SK-N-MC (cell line): ENCODE measurements around the gene CXCR3.

ENCODE experiments used
- DNase-seq: peaks from one replicate; pipeline ENCODE4 v3.0.0-alpha.2; 2011; ENCODE audit warnings: low read depth, low spot score
- H3K27ac ChIP-seq: fragments of 200-600 bp; sonication (generic); 2 replicates; pipeline ENCODE4 v1.5.1; 2016; ENCODE audit warnings: mixed run types
- H3K36me3 ChIP-seq: fragments of 200-600 bp; sonication (generic); 2 replicates; pipeline ENCODE4 v1.6.1; 2017; ENCODE audit warnings: antibody characterized with exemption, low read length, mixed read lengths; ENCODE audit not compliant: insufficient read depth
- H3K4me3 ChIP-seq: fragments of 200-600 bp; sonication (generic); 2 replicates; pipeline ENCODE4 v1.5.1; 2016
- H3K9ac ChIP-seq: fragments of 200-600 bp; sonication (generic); 2 replicates; pipeline ENCODE4 v1.8.0; 2017; ENCODE audit warnings: mixed run types, mixed read lengths; ENCODE audit not compliant: insufficient read length
- H3K9me3 ChIP-seq: fragments of 200-600 bp; sonication (generic); 2 replicates; pipeline ENCODE4 v1.6.1; 2017; ENCODE audit warnings: low read depth, mild to moderate bottlenecking, antibody characterized with exemption, low read length, moderate library complexity, mixed read lengths
- EZH2 ChIP-seq: fragments of 200-600 bp; sonication (generic); IDR thresholded peaks from one replicate; pipeline ENCODE4 v1.6.1; 2017; ENCODE audit warnings: antibody characterized with exemption
- FOXP2 ChIP-seq: optimal IDR thresholded peaks from 2 replicates; pipeline ENCODE3; 2011; ENCODE audit warnings: mild to moderate bottlenecking, moderate library complexity; ENCODE audit not compliant: insufficient read depth; ENCODE audit errors: extremely low read length, control extremely low read depth
- POLR2AphosphoS5 ChIP-seq: IDR thresholded peaks from 2 replicates; pipeline ENCODE4 v1.6.1; 2012; ENCODE audit warnings: mild to moderate bottlenecking, low read depth, low read length, borderline replicate concordance

The CXCR3 gene

DNA sequence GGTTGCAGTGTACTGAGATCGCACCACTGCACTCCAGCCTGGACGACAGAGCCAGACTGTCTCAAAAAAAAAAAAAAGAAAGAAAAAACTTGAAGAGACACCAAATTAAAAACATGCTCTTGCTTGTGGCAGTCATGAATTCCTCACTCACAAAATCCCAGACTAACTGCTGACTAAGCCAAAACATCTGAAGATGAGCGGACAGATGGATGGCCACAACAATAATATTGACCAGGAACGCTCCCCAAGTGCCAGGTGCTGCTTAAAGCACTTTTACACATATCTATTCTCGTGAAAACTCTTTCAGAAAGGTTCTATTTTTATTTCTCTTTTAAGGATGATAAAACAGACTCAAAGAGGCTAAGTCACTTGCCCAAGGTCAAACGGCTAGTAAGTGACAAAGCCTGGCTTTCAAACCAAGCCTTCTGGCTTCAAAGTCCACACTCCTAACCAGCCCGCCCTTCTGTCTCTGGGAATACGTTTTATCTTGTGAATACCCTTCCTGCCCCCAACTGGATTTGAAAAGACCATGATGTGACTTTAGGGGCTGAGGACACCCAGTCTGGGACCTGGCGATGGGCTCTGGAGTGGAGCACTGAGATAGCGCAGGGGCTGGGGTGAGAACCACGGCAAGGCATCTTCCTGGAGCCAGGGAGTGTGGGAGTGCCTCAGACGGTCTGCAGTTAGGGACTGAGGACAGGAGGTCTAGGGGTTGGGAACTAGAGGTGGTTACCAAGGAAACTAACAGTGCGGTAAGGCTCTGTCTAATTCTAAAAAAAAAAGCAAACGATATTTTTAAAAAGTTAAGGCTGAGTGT is 9.5 kb upstream of the CXCR3 start:
- H3K9me3 ChIP-seq = no peaks in the 10 kb centered on the region

DNA sequence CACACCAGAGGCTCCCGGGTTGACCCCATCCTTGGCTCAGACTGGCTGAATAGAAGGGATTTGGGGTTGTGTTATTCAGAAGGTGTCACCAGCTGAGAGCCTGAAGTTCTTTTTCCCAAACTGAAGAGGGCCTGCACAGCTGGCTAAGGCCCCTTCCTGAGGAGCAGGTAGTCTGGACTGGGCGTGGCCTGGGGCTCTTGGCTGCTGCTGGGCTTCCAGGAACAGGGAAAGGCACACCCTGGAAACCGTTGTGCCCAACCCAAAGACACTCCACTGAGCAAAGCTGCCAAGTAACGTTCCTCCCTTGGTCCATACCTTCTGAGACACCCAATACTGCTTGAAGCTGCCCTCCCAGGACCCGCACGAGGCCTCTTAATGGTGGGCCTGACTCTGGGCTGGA is 8.3 kb upstream of the CXCR3 start:
- no peak overlapping the region for H3K27ac ChIP-seq
- H3K9ac ChIP-seq = no peak overlapping the region
- no peak for DNase-seq
- no peaks in the 10 kb centered on the region for H3K9me3 ChIP-seq
- H3K4me3 ChIP-seq = no peak overlapping the region
- no peaks in the 10 kb centered on the region for H3K36me3 ChIP-seq
- TF ChIP-seq EZH2 (no peak), FOXP2 (no peak), POLR2AphosphoS5 (no peak)

More for the DNA sequence above, 9.5 kb upstream of the CXCR3 start:
- Histone ChIP-seq H3K9ac (no peak overlapping the region), H3K27ac (no peak overlapping the region), H3K36me3 (no peaks in the 10 kb centered on the region), H3K4me3 (no peak overlapping the region)
- DNase-seq = no peak
- TF ChIP-seq FOXP2 (no peak), POLR2AphosphoS5 (no peak), EZH2 (no peak)

DNA sequence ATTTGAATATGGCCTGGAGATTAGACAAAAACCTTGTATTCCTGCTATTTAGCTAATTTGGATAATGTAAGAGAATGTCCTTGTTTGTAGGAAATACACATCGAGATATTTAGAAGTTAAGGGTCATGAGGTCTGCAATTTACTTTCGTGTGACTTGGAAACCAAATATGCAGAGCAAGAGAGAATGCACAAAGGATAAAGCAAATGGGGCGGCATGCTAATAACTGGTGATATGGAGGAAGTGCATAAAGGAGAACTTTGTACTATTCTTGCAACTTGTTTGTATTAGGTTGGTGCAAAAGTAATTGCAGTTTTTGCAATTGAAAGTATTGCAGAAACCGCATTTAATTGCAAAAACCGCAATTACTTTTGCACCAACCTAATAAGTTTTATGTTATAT is 7.2 kb upstream of the CXCR3 start:
- Histone ChIP-seq H3K27ac (no peak overlapping the region), H3K4me3 (no peak overlapping the region), H3K9ac (no peak overlapping the region), H3K36me3 (no peaks in the 10 kb centered on the region), H3K9me3 (no peaks in the 10 kb centered on the region)
- no peak for DNase-seq
- TF ChIP-seq FOXP2 = no peak
- TF ChIP-seq POLR2AphosphoS5 = no peak
- TF ChIP-seq EZH2 = no peak

DNA sequence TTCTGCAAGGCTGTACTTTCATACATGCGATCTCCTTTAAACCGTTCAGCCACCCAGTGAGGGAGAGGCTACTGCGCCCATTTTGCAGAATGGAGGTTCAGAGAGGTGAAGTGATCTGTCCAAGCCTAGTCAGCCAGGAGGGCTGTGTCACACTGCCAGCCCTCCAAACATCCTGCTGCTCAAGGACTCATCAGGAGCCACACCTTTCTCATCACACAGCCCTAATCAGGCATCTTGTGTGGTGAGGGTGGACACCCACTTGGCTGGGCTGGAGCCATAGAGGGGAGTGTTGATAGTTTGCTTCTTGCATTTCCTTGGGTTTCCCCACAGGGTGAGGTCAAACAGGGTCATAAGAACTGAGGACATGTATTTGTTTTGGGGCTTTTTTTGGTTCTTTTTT is 5.4 kb upstream of the CXCR3 start:
- Histone ChIP-seq H3K4me3 (no peak overlapping the region), H3K9me3 (no peaks in the 10 kb centered on the region), H3K9ac (no peak overlapping the region), H3K27ac (no peak overlapping the region), H3K36me3 (no peaks in the 10 kb centered on the region)
- no peak for DNase-seq
- TF ChIP-seq POLR2AphosphoS5 (no peak), EZH2 (no peak), FOXP2 (no peak)

DNA sequence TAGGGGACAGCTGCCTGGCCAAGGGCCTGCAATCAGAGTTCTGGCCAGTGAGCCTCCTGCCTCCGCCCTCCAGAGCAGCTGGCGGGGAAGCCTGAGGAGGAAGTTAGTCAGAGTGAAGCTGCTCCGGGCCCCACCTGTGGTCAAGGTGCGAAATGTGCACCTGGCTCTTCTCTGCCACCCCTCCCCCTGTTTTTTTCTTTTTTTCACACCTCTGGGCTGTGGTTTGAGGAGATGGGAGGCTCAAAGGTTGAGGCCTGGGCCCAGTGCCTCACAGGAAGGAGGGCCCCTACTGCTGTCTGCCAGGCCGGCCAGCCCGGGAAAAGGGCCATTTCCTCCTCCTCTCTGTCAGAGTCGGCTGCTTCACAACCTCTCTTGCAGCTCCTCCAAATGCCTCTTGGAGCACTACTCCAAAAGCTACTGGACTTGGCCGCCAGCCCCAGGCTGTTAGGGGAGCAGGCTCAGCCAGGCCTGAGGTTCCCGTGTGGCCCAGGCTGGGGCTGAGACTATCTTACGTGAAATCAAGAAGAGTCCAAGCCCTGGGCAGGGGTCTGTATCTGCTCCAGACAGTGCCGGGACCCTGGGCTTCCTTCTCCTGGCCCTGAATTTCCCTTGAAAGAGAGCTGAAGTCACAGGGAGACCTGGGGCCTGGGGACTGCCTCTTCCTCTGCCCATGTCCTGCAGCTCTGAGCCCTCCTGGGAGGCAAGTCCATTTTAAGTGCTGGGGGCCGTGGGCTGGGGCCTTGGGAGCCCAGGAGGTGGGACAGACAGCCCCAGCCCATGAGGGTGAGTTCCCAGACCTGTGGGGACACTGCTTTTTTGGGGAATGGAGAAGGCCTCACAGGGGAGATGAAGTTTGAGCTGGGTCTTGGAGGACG is 4.5 kb upstream of the CXCR3 start:
- no peak for DNase-seq
- Histone ChIP-seq H3K27ac (no peak overlapping the region), H3K9me3 (no peaks in the 10 kb centered on the region), H3K9ac (no peak overlapping the region), H3K36me3 (no peaks in the 10 kb centered on the region), H3K4me3 (no peak overlapping the region)
- TF ChIP-seq FOXP2 (no peak), EZH2 (no peak), POLR2AphosphoS5 (no peak)

DNA sequence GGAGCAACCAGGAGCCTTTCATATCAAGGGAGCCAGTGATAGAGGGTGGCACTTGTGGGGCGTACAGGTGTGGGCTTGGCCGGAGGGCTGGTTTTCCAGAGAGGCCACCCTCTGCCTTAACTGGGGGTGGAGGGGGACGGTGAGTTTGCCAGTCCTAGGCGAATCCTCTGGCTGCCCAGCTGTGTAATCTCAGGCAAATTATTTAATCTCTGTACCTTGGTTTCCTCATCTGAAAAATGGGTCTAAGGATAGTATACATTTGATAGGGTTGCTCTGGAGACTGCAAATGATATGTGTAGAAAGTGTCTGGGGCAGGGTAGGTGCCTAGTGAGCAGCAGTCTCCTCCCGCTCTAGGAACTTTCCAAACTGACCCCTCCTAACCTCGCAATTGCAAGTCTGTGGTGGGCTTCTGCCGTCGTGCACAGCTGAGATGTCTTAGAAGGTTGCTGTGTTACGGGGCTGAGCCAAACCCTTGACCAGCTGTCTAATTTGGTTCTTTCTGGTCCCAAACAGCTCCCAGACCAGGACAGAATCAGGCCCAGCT is 3.8 kb upstream of the CXCR3 start:
- Histone ChIP-seq H3K9me3 (no peaks in the 10 kb centered on the region), H3K36me3 (no peaks in the 10 kb centered on the region), H3K4me3 (no peak overlapping the region), H3K27ac (no peak overlapping the region), H3K9ac (no peak overlapping the region)
- no peak for DNase-seq
- no peak for TF ChIP-seq POLR2AphosphoS5
- TF ChIP-seq FOXP2 = no peak
- TF ChIP-seq EZH2 = no peak

DNA sequence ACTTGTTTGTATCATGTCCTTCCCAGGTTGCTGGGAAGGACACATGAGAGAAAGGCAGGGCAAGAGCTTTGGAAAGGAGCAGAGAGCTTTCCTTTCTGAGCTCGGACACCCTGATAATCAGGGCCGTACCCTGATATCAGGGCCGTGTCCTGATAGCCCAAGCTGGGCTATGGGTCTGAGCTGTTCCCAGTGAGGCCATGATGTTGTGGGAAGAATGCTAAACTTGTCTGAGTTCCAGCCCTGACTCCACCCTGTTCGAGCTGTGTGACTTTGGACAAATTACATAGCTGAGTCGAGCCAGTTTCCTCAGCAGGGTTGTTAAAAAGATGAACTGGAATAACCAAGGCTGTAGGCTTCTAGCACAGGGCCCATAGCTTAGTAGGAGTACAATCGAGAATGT is 3.3 kb upstream of the CXCR3 start:
- no peak overlapping the region for H3K9ac ChIP-seq
- no peak overlapping the region for H3K27ac ChIP-seq

DNA sequence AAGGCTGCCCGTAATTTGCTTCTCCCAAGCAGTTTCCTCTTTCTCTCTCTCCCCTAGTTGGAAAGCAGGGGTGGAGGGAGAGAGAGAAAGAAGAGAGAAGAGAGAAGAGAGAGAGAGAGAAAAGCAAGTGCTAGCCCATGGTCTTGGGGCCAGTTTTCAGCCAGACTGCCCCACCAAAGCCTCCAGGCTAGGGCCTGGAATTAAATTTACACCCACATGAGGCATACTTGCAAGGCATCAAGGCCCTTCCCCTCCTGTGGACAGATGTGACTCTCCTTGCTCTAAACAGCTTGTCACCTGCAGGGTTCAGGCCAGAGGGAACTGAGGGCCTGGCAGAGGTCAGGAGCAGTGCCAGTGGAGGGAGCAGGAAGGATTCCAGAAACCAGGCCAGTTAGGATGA is 1.7 kb upstream of the CXCR3 start:
- Histone ChIP-seq H3K9ac (no peak overlapping the region), H3K27ac (no peak overlapping the region), H3K36me3 (no peaks in the 10 kb centered on the region), H3K9me3 (no peaks in the 10 kb centered on the region), H3K4me3 (no peak overlapping the region)
- no peak for TF ChIP-seq FOXP2
- no peak for TF ChIP-seq EZH2
- TF ChIP-seq POLR2AphosphoS5 = no peak
- no peak for DNase-seq

More for the DNA sequence above, 3.3 kb upstream of the CXCR3 start:
- TF ChIP-seq EZH2 (no peak), FOXP2 (no peak), POLR2AphosphoS5 (no peak)
- H3K9me3 ChIP-seq = no peaks in the 10 kb centered on the region
- DNase-seq = no peak
- H3K4me3 ChIP-seq = no peak overlapping the region
- no peaks in the 10 kb centered on the region for H3K36me3 ChIP-seq
